Measurements from ENCODE around the gene GFY. TPM values are rescaled to one million over a fixed set of nuclear protein-coding genes. Genes with fewer than 3 reads are reported as not detected.
"Not testable (repeated sequence)": the region's sequence is repeated elsewhere in the genome, so short reads cannot be mapped to it uniquely, and the experiment has no call there.

The GFY gene
- total RNA-seq, 2 experiments from 2014 or later, result not detected

GRCh38 chr19:49472936-49473335 lies 47.7 kb downstream of the GFY start:
- ChIA-PET POLR2A (interaction anchor here (1.3 to 1.4 kb wide), 2 partner anchors 16 to 205 kb away, joined by 3 read pairs; no protein-coding TSS in a partner anchor), CTCF (interaction anchor here (0.7 to 2.2 kb wide), 9 partner anchors 13 to 206 kb away, joined by 3 to 7 read pairs (median 4); no protein-coding TSS in a partner anchor)
- intact Hi-C loops (cut with DNase I, micrococcal nuclease), result no loop called here
- DNase-seq (peak; percentile 45), ATAC-seq (no peak)
- Mint-ChIP-seq H3K9me3 (ENCODE audit: low read depth) (no peaks in the 10 kb centered on the region), H3K27ac (peak overlapping the region; percentile 84), H3K27me3 (no peaks in the 10 kb centered on the region), H3K36me3 (ENCODE audit: low read depth) (peaks cover 10% of the 10 kb centered on the region), H3K4me1 (peaks cover 62% of the 10 kb centered on the region), H3K4me3 (peak overlapping the region; percentile 73)

- POLR2A ChIA-PET, result interaction anchor here (0.5 to 1.4 kb wide), 5 partner anchors 17 to 432 kb away, joined by 3 to 4 read pairs (median 3); no protein-coding TSS in a partner anchor
- intact Hi-C loops (cut with DNase I, micrococcal nuclease); H3K9me3 Mint-ChIP-seq (ENCODE audit: low read depth); H3K36me3 Mint-ChIP-seq (ENCODE audit: low read depth); H3K27me3 Mint-ChIP-seq; DNase-seq; ATAC-seq: not testable (repeated sequence)
- Mint-ChIP-seq H3K4me1 (peaks cover 60% of the 10 kb centered on the region), H3K4me3 (peak overlapping the region; percentile 73), H3K27ac (peak overlapping the region; percentile 84)
- CTCF ChIA-PET, result interaction anchor here (0.8 to 2.2 kb wide), 8 partner anchors 14 to 91 kb away, joined by 3 to 7 read pairs (median 4); no protein-coding TSS in a partner anchor
Observed at GRCh38 chr19:49473501-49473867, 48.3 kb downstream of the GFY start.

- intact Hi-C loops (cut with DNase I, micrococcal nuclease), result loop anchor here (1.0 to 2.0 kb wide), 10 partner anchors 13 to 389 kb away; partner anchors contain the start of genes RPL13A (in 2 of the 2), ALDH16A1 (in 1 of the 2), DKKL1 (in 1 of the 2) and RPS11 (in 1 of the 2)
- Mint-ChIP-seq H3K4me3 (peak within 1 kb of the TSS; percentile 73), H3K27ac (peak within 1 kb of the TSS; percentile 84), H3K36me3 (ENCODE audit: low read depth) (peaks cover 9% of the 10 kb centered on the region), H3K4me1 (peaks cover 58% of the 10 kb centered on the region), H3K27me3 (no peaks in the 10 kb centered on the region), H3K9me3 (ENCODE audit: low read depth) (no peaks in the 10 kb centered on the region)
- DNase-seq (peak; percentile 94), ATAC-seq (peak; percentile 47)
- ChIA-PET CTCF (interaction anchor here (0.8 to 2.2 kb wide), 8 partner anchors 14 to 91 kb away, joined by 3 to 7 read pairs (median 4); no protein-coding TSS in a partner anchor), POLR2A (interaction anchor here (0.5 to 1.4 kb wide), 5 partner anchors 17 to 431 kb away, joined by 3 to 4 read pairs (median 3); no protein-coding TSS in a partner anchor)
Observed at GRCh38 chr19:49473868-49474541, 48.8 kb downstream of the GFY start, which contains the start of gene FLT3LG. Gene FLT3LG (plus strand): TSS chr19:49474215. CDS start chr19:49474640, 425 bp downstream.

- intact Hi-C loops (cut with DNase I, micrococcal nuclease), result loop anchor here (1.0 to 2.0 kb wide), 10 partner anchors 13 to 389 kb away; partner anchors contain the start of genes RPL13A (in 2 of the 2), ALDH16A1 (in 1 of the 2), DKKL1 (in 1 of the 2) and RPS11 (in 1 of the 2)
- H3K27ac Mint-ChIP-seq, result peak overlapping the region; percentile 84
- CTCF ChIA-PET, result interaction anchor here (0.9 to 2.3 kb wide), 3 partner anchors 36 to 85 kb away, joined by 3 to 12 read pairs (median 3); no protein-coding TSS in a partner anchor
- H3K4me3 Mint-ChIP-seq, result peak overlapping the region; percentile 73
- DNase-seq, result no peak
- H3K4me1 Mint-ChIP-seq, result peaks cover 54% of the 10 kb centered on the region
- POLR2A ChIA-PET, result no interaction called here
- H3K27me3 Mint-ChIP-seq, result no peaks in the 10 kb centered on the region
- peaks cover 7% of the 10 kb centered on the region for H3K36me3 Mint-ChIP-seq (ENCODE audit: low read depth)
- no peak for ATAC-seq
- H3K9me3 Mint-ChIP-seq (ENCODE audit: low read depth), result no peaks in the 10 kb centered on the region
Observed at GRCh38 chr19:49474542-49474924, 49.3 kb downstream of the GFY start.

- CTCF ChIA-PET, result interaction anchor here (0.6 to 2.8 kb wide), 14 partner anchors 10 to 249 kb away, joined by 3 to 15 read pairs (median 4); partner anchors contain the start of genes PIH1D1 and RPL13A
- no peak for ATAC-seq
- Mint-ChIP-seq H3K4me1 (peaks cover 46% of the 10 kb centered on the region), H3K9me3 (ENCODE audit: low read depth) (no peaks in the 10 kb centered on the region), H3K27ac (peak overlapping the region; percentile 84), H3K4me3 (peak overlapping the region; percentile 73), H3K27me3 (no peaks in the 10 kb centered on the region), H3K36me3 (ENCODE audit: low read depth) (peaks cover 12% of the 10 kb centered on the region)
- POLR2A ChIA-PET, result interaction anchor here (1.2 to 1.6 kb wide), 2 partner anchors 16 to 20 kb away, joined by 3 to 6 read pairs; partner anchors contain the start of gene RPS11
- intact Hi-C loops (cut with DNase I, micrococcal nuclease), result loop anchor here in 1 of 2 experiments (2.0 kb wide), 1 partner anchor 209 kb away; no protein-coding TSS in a partner anchor
- DNase-seq, result peak; percentile 49
Observed at GRCh38 chr19:49475191-49475917, 50.2 kb downstream of the GFY start.

- Mint-ChIP-seq H3K36me3 (ENCODE audit: low read depth) (peaks cover 16% of the 10 kb centered on the region), H3K4me3 (peak overlapping the region; percentile 73), H3K4me1 (peaks cover 37% of the 10 kb centered on the region), H3K27me3 (no peaks in the 10 kb centered on the region), H3K27ac (peak overlapping the region; percentile 84), H3K9me3 (ENCODE audit: low read depth) (no peaks in the 10 kb centered on the region)
- ChIA-PET POLR2A (interaction anchor here (1.2 to 2.1 kb wide), 3 partner anchors 15 to 20 kb away, joined by 3 to 6 read pairs (median 6); partner anchors contain the start of gene RPS11), CTCF (interaction anchor here (0.6 to 2.8 kb wide), 17 partner anchors 9 to 250 kb away, joined by 3 to 15 read pairs (median 4); partner anchors contain the start of gene RPL13A)
- peak; percentile 91 for DNase-seq
- ATAC-seq, result peak; percentile 80
- intact Hi-C loops (cut with DNase I, micrococcal nuclease), result loop anchor here in 1 of 2 experiments (1.0 to 2.0 kb wide), 2 partner anchors 84 to 209 kb away; no protein-coding TSS in a partner anchor
Observed at GRCh38 chr19:49475995-49476880, 51.0 kb downstream of the GFY start.

Other genes starting within 250 kb of the GFY start
- gene SLC6A16, start 100.2 kb upstream of the GFY start, total RNA-seq, result 1 to 10 TPM in 1 of 2 experiments, under 1 TPM in 1; 0.42 to 1.3 TPM
- 100 to 1,000 TPM; 152 to 191 TPM for gene CD37, start 90.0 kb upstream of the GFY start, total RNA-seq
- gene TEAD2, start 63.0 kb upstream of the GFY start, total RNA-seq, result not detected
- not detected for gene DKKL1, start 61.5 kb upstream of the GFY start, total RNA-seq
- 1 to 10 TPM in 1 of 2 experiments, under 1 TPM in 1; 0.96 to 1.2 TPM for gene KASH5, start 37.1 kb upstream of the GFY start, total RNA-seq
- gene PTH2, start 1.9 kb upstream of the GFY start, total RNA-seq, result not detected
- under 1 TPM; 0.07 to 0.14 TPM for gene SLC17A7, start 16.1 kb downstream of the GFY start, total RNA-seq
- 100 to 1,000 TPM; 117 to 138 TPM for gene PIH1D1, start 26.4 kb downstream of the GFY start, total RNA-seq
- 10 to 100 TPM; 26.8 to 33.3 TPM for gene ALDH16A1, start 27.8 kb downstream of the GFY start, total RNA-seq
- gene FLT3LG, start 48.8 kb downstream of the GFY start, total RNA-seq, result 10 to 100 TPM; 38.6 to 43.2 TPM
- gene RPL13A, start 62.2 kb downstream of the GFY start, total RNA-seq, result 1,000 to 10,000 TPM; 3,861 to 3,967 TPM
- 1,000 to 10,000 TPM; 2,778 to 3,370 TPM for gene RPS11, start 71.0 kb downstream of the GFY start, total RNA-seq
- 10 to 100 TPM; 16.3 to 18.1 TPM for gene FCGRT, start 87.3 kb downstream of the GFY start, total RNA-seq
- gene RCN3, start 102.6 kb downstream of the GFY start, total RNA-seq, result 10 to 100 TPM; 10.9 to 13.5 TPM
- gene NOSIP, start 155.2 kb downstream of the GFY start, total RNA-seq, result 10 to 100 TPM; 71.4 to 73.1 TPM
- 1 to 10 TPM in 1 of 2 experiments, under 1 TPM in 1; 0.81 to 1.6 TPM for gene PRRG2, start 155.9 kb downstream of the GFY start, total RNA-seq
- 10 to 100 TPM; 21.0 to 22.7 TPM for gene PRR12, start 165.8 kb downstream of the GFY start, total RNA-seq
- gene RRAS, start 214.8 kb downstream of the GFY start, total RNA-seq, result 10 to 100 TPM in 1 of 2 experiments, 1 to 10 TPM in 1; 9.7 to 11.7 TPM
- gene SCAF1, start 216.8 kb downstream of the GFY start, total RNA-seq, result 10 to 100 TPM; 43.3 to 64.0 TPM
- 100 to 1,000 TPM; 123 to 125 TPM for gene IRF3, start 240.5 kb downstream of the GFY start, total RNA-seq
- 10 to 100 TPM; 79.6 to 93.8 TPM for gene BCL2L12, start 240.5 kb downstream of the GFY start, total RNA-seq